Stimulated activated CD8-positive, alpha-beta memory T cell treated with anti-CD3 and anti-CD28 coated beads, Interleukin-4, amount 100 ng/mL, for 24 hours (primary cell): ENCODE results near the gene PREX1.
A peak's percentile ranks its signal among the peaks of the same experiment; 100 is the strongest.

Experiments used
- DNase-seq: peaks from one replicate; pipeline ENCODE4 v3.0.0-alpha.2; 2020; ENCODE audit warnings: low read depth

Gene PREX1

GRCh38 chr20:48656661-48657211, 171.1 kb downstream of the PREX1 start:
- no peak for DNase-seq

GRCh38 chr20:48656137-48656536, 171.7 kb downstream of the PREX1 start:
- no peak for DNase-seq

GRCh38 chr20:48653706-48654051, 174.1 kb downstream of the PREX1 start:
- DNase-seq = no peak

GRCh38 chr20:48652961-48653705, 174.7 kb downstream of the PREX1 start:
- DNase-seq = no peak

- DNase-seq = no peak
Observed at GRCh38 chr20:48651960-48652359, 175.8 kb downstream of the PREX1 start.

GRCh38 chr20:48651271-48651670, 176.5 kb downstream of the PREX1 start:
- no peak for DNase-seq

GRCh38 chr20:48649868-48650267, 177.9 kb downstream of the PREX1 start:
- DNase-seq = no peak

GRCh38 chr20:48649104-48649626, 178.6 kb downstream of the PREX1 start:
- no peak for DNase-seq

- DNase-seq = no peak
Observed at GRCh38 chr20:48648482-48649051, 179.2 kb downstream of the PREX1 start.

- DNase-seq = no peak
Observed at GRCh38 chr20:48647858-48648257, 179.9 kb downstream of the PREX1 start.

- DNase-seq = no peak
Observed at GRCh38 chr20:48645666-48646065, 182.1 kb downstream of the PREX1 start.

GRCh38 chr20:48644286-48644828, 183.4 kb downstream of the PREX1 start:
- DNase-seq = no peak

GRCh38 chr20:48642105-48642880, 185.5 kb downstream of the PREX1 start:
- no peak for DNase-seq

GRCh38 chr20:48640871-48641270, 186.9 kb downstream of the PREX1 start:
- DNase-seq = no peak

- no peak for DNase-seq
Observed at GRCh38 chr20:48639899-48640298, 187.9 kb downstream of the PREX1 start.

- DNase-seq = no peak
Observed at GRCh38 chr20:48638546-48638945, 189.3 kb downstream of the PREX1 start.

GRCh38 chr20:48637461-48637860, 190.3 kb downstream of the PREX1 start:
- DNase-seq = no peak

- DNase-seq = no peak
Observed at GRCh38 chr20:48636301-48636700, 191.5 kb downstream of the PREX1 start.

- peak; percentile 41 for DNase-seq
Observed at GRCh38 chr20:48635791-48636267, 192.0 kb downstream of the PREX1 start.

- no peak for DNase-seq
Observed at GRCh38 chr20:48635361-48635760, 192.4 kb downstream of the PREX1 start.

GRCh38 chr20:48634641-48635040, 193.2 kb downstream of the PREX1 start:
- no peak for DNase-seq

GRCh38 chr20:48633620-48634257, 194.1 kb downstream of the PREX1 start:
- DNase-seq = no peak
